ENCODE results near the gene CPT1B. TPM values are rescaled to one million over a fixed set of nuclear protein-coding genes. Genes with fewer than 3 reads are reported as not detected.

CPT1B gene
- total and polyA plus RNA-seq, 7 donors: 1.4 to 22.6 (median 5.0) TPM

GRCh38 chr22:50584106-50585096 is 6.2 kb upstream of the CPT1B start:
- H3K4me1 ChIP-seq: peaks cover 0 to 21% (median 18%) of the 10 kb centered on the region in 4 donors
- H3K27me3 ChIP-seq: no peaks in the 10 kb centered on the region
- no peak overlapping the region for H3K4me3 ChIP-seq
- intact Hi-C loops (cut with DNase I): loop anchor here (5.0 kb wide), 1 partner anchor 43 kb away; the partner anchor contains the start of gene ARSA
- no peak for DNase-seq
- no peak overlapping the region for H3K27ac ChIP-seq
- no peak for TF ChIP-seq POLR2AphosphoS5 (IDR thresholded peaks at IDR 0.05)
- no peak for TF ChIP-seq POLR2A (IDR thresholded peaks at IDR 0.05)
- TF ChIP-seq CTCF (IDR thresholded peaks at IDR 0.05): no peak
- TF ChIP-seq EP300 (IDR thresholded peaks at IDR 0.05): no peak
- H3K36me3 ChIP-seq: peaks cover 0 to 5% (median 0%) of the 10 kb centered on the region in 4 donors
- WGBS, 2 donors: 94 to 96% methylated on average over 23 of the region's 23 CpGs
- no peaks in the 10 kb centered on the region for H3K9me3 ChIP-seq

- Histone ChIP-seq H3K9me3 (no peaks in the 10 kb centered on the region), H3K4me3 (peak overlapping the region; percentile 85 to 92 (median 89)), H3K27ac (peak overlapping the region; percentile 97 to 99 (median 98)), H3K36me3 (peaks cover 0 to 5% (median 0%) of the 10 kb centered on the region in 4 donors), H3K27me3 (peaks cover 4 to 5% (median 5%) of the 10 kb centered on the region in 3 donors), H3K4me1 (peaks cover 0 to 29% (median 26%) of the 10 kb centered on the region in 4 donors)
- WGBS, 2 donors: 4 to 6% methylated on average over 37 of the region's 37 CpGs
- intact Hi-C loops (cut with DNase I): loop anchor here (2.0 to 5.0 kb wide), 2 partner anchors 21 to 44 kb away; partner anchors contain the start of genes ARSA and SYCE3
- TF ChIP-seq EP300 (IDR thresholded peaks at IDR 0.05): no peak
- no peak for TF ChIP-seq POLR2AphosphoS5 (IDR thresholded peaks at IDR 0.05)
- DNase-seq: no peak
These were observed 5.2 kb upstream of the CPT1B start for GRCh38 chr22:50583294-50583861.

GRCh38 chr22:50582493-50583293 is 4.5 kb upstream of the CPT1B start, which contains the start of gene CHKB:
CHKB (minus strand) TSS chr22:50582849; CDS start chr22:50582781, 68 bp downstream.
- Histone ChIP-seq H3K27me3 (peaks cover 10 to 12% (median 11%) of the 10 kb centered on the region in 3 donors), H3K4me1 (peaks cover 0 to 35% (median 32%) of the 10 kb centered on the region in 4 donors), H3K4me3 (peak within 1 kb of the TSS; percentile 85 to 92 (median 89)), H3K27ac (peak within 1 kb of the TSS; percentile 97 to 99 (median 98)), H3K9me3 (no peaks in the 10 kb centered on the region), H3K36me3 (peaks cover 0 to 5% (median 0%) of the 10 kb centered on the region in 4 donors)
- TF ChIP-seq EP300 (IDR thresholded peaks at IDR 0.05) (no peak), CTCF (IDR thresholded peaks at IDR 0.05) (no peak), POLR2A (IDR thresholded peaks at IDR 0.05) (peak; percentile 48 to 63), POLR2AphosphoS5 (IDR thresholded peaks at IDR 0.05) (peak; percentile 76 to 90 (median 84))
- peak; percentile 99 for DNase-seq
- intact Hi-C loops (cut with DNase I): loop anchor here (1.0 to 5.0 kb wide), 3 partner anchors 20 to 57 kb away; partner anchors contain the start of genes ARSA, SCO2 and SYCE3
- 0% methylated on average over 96 of the region's 96 CpGs for WGBS, 2 donors

- H3K36me3 ChIP-seq: peaks cover 0 to 5% (median 0%) of the 10 kb centered on the region in 4 donors
- WGBS, 2 donors: 4 to 7% methylated on average over 39 of the region's 39 CpGs
- TF ChIP-seq CTCF (IDR thresholded peaks at IDR 0.05) (no peak), EP300 (IDR thresholded peaks at IDR 0.05) (no peak), POLR2A (IDR thresholded peaks at IDR 0.05) (no peak), POLR2AphosphoS5 (IDR thresholded peaks at IDR 0.05) (no peak)
- H3K27me3 ChIP-seq: peaks cover 11 to 19% (median 18%) of the 10 kb centered on the region in 3 donors
- peaks cover 0 to 37% (median 32%) of the 10 kb centered on the region in 4 donors for H3K4me1 ChIP-seq
- peak overlapping the region; percentile 85 to 92 (median 89) for H3K4me3 ChIP-seq
- H3K27ac ChIP-seq: peak overlapping the region; percentile 97 to 99 (median 98)
- DNase-seq: peak; percentile 77
- H3K9me3 ChIP-seq: no peaks in the 10 kb centered on the region
- intact Hi-C loops (cut with DNase I): loop anchor here (1.0 to 5.0 kb wide), 3 partner anchors 19 to 57 kb away; partner anchors contain the start of genes ARSA, SCO2 and SYCE3
These were observed 3.8 kb upstream of the CPT1B start for GRCh38 chr22:50581950-50582492.

All from sigmoid colon (tissue), 7 donors.